Measurements from ENCODE around the gene RIC8A. TPM values are rescaled to one million over a fixed set of nuclear protein-coding genes. Genes with fewer than 3 reads are reported as not detected.
A peak's percentile ranks its signal among the peaks of the same experiment; 100 is the strongest.

The RIC8A gene
- total and polyA plus RNA-seq, 10 of the 15 experiments (the other 5 are each of a cell fraction or from before 2014, with no cell fraction given) = 10.4 to 157 (median 81.4) TPM

DNA sequence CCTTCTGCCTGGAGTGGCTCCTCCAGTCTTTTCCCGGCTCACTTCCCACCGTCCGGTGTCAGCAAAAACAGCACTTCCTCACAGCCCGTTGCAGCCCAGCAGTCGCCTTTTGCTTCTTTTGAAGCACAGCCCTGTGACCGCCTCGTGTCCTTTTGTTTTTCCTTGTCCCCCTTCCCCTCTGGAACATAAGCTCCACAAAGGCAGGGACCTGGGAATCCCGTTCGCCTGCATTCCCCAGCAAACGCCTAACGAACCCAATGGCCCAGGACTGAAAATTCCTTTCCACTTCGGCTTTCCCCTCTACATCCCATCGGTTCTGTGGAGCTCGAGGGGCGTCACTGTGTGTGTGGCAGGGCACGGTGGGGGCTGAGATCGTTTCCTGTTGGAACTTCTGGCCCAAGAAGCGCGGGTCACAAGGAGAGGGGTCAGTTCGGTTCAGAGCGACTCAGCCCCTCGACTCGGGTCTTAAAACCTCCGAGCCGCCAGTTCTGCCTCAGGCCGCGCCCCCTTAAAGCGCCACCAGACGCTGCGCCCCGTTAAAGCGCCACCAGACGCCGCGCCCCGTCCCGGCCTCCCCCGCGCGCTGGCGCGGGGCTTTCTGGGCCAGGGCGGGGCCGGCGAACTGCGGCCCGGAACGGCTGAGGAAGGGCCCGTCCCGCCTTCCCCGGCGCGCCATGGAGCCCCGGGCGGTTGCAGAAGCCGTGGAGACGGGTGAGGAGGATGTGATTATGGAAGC lies 841 bp downstream of the RIC8A start (continued):
- TF ChIP-seq, protein P1, sequence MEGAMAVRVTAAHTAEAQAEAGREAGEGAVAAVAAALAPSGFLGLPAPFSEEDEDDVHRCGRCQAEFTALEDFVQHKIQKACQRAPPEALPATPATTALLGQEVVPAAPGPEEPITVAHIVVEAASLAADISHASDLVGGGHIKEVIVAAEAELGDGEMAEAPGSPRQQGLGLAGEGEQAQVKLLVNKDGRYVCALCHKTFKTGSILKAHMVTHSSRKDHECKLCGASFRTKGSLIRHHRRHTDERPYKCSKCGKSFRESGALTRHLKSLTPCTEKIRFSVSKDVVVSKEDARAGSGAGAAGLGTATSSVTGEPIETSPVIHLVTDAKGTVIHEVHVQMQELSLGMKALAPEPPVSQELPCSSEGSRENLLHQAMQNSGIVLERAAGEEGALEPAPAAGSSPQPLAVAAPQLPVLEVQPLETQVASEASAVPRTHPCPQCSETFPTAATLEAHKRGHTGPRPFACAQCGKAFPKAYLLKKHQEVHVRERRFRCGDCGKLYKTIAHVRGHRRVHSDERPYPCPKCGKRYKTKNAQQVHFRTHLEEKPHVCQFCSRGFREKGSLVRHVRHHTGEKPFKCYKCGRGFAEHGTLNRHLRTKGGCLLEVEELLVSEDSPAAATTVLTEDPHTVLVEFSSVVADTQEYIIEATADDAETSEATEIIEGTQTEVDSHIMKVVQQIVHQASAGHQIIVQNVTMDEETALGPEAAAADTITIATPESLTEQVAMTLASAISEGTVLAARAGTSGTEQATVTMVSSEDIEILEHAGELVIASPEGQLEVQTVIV (IDR thresholded peaks at IDR 0.05; ENCODE audit: borderline replicate concordance, partially characterized antibody) = peak; percentile 19
- TF ChIP-seq DPF2 (IDR thresholded peaks at IDR 0.05) = peak; percentile 15; the same call in 1 of the 2 replicates
- no peak for TF ChIP-seq ZSCAN29 (IDR thresholded peaks at IDR 0.05)
- TF ChIP-seq, protein P2, sequence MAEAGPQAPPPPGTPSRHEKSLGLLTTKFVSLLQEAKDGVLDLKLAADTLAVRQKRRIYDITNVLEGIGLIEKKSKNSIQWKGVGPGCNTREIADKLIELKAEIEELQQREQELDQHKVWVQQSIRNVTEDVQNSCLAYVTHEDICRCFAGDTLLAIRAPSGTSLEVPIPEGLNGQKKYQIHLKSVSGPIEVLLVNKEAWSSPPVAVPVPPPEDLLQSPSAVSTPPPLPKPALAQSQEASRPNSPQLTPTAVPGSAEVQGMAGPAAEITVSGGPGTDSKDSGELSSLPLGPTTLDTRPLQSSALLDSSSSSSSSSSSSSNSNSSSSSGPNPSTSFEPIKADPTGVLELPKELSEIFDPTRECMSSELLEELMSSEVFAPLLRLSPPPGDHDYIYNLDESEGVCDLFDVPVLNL (IDR thresholded peaks at IDR 0.05; ENCODE audit: low read depth, low read length) = peak; percentile 57
- TF ChIP-seq, protein P3, sequence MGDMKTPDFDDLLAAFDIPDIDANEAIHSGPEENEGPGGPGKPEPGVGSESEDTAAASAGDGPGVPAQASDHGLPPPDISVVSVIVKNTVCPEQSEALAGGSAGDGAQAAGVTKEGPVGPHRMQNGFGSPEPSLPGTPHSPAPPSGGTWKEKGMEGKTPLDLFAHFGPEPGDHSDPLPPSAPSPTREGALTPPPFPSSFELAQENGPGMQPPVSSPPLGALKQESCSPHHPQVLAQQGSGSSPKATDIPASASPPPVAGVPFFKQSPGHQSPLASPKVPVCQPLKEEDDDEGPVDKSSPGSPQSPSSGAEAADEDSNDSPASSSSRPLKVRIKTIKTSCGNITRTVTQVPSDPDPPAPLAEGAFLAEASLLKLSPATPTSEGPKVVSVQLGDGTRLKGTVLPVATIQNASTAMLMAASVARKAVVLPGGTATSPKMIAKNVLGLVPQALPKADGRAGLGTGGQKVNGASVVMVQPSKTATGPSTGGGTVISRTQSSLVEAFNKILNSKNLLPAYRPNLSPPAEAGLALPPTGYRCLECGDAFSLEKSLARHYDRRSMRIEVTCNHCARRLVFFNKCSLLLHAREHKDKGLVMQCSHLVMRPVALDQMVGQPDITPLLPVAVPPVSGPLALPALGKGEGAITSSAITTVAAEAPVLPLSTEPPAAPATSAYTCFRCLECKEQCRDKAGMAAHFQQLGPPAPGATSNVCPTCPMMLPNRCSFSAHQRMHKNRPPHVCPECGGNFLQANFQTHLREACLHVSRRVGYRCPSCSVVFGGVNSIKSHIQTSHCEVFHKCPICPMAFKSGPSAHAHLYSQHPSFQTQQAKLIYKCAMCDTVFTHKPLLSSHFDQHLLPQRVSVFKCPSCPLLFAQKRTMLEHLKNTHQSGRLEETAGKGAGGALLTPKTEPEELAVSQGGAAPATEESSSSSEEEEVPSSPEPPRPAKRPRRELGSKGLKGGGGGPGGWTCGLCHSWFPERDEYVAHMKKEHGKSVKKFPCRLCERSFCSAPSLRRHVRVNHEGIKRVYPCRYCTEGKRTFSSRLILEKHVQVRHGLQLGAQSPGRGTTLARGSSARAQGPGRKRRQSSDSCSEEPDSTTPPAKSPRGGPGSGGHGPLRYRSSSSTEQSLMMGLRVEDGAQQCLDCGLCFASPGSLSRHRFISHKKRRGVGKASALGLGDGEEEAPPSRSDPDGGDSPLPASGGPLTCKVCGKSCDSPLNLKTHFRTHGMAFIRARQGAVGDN (IDR thresholded peaks at IDR 0.05) = peak; percentile 67
- TF ChIP-seq NR2C1 (IDR thresholded peaks at IDR 0.05) = peak; percentile 23; the same call in 1 of the 2 replicates
- TF ChIP-seq SRF (IDR thresholded peaks at IDR 0.05; ENCODE audit: low read depth in 2 of 2, low read length in 2 of 2) = 0 out of 4 replicates have a peak, but pooled peaks of 1 of the 2 experiments have one; percentile 47
- no peak for TF ChIP-seq HDGF (IDR thresholded peaks at IDR 0.05)
- TF ChIP-seq CREB1 (IDR thresholded peaks at IDR 0.05; ENCODE audit: low read depth) = peak; percentile 69
- TF ChIP-seq, protein P4, sequence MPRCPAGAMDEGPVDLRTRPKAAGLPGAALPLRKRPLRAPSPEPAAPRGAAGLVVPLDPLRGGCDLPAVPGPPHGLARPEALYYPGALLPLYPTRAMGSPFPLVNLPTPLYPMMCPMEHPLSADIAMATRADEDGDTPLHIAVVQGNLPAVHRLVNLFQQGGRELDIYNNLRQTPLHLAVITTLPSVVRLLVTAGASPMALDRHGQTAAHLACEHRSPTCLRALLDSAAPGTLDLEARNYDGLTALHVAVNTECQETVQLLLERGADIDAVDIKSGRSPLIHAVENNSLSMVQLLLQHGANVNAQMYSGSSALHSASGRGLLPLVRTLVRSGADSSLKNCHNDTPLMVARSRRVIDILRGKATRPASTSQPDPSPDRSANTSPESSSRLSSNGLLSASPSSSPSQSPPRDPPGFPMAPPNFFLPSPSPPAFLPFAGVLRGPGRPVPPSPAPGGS (IDR thresholded peaks at IDR 0.05; ENCODE audit: borderline replicate concordance, insufficient read depth, low read depth, low read length, poor library complexity, severe bottlenecking) = peak; percentile 29
- peak; percentile 11 to 25; a peak in 1 of 4 replicates for TF ChIP-seq IKZF2 (IDR thresholded peaks at IDR 0.05)
- no peak for TF ChIP-seq ATF7 (IDR thresholded peaks at IDR 0.05; ENCODE audit: low read depth)
- peak; percentile 19 to 35; a peak in 2 of 4 replicates for TF ChIP-seq BHLHE40 (IDR thresholded peaks at IDR 0.05; ENCODE audit: borderline replicate concordance in 1 of 2, low read depth in 2 of 2, low read length in 1 of 2)
- no peak; the same call in 1 of the 2 replicates for TF ChIP-seq IKZF1 (conservative IDR thresholded peaks at IDR 0.05)
- TF ChIP-seq ZNF622 (IDR thresholded peaks at IDR 0.05) = no peak
- TF ChIP-seq POLR2AphosphoS5 (IDR thresholded peaks at IDR 0.05; ENCODE audit: low read length) = peak; percentile 73
